ENCODE results near the gene SRM.

DNA sequence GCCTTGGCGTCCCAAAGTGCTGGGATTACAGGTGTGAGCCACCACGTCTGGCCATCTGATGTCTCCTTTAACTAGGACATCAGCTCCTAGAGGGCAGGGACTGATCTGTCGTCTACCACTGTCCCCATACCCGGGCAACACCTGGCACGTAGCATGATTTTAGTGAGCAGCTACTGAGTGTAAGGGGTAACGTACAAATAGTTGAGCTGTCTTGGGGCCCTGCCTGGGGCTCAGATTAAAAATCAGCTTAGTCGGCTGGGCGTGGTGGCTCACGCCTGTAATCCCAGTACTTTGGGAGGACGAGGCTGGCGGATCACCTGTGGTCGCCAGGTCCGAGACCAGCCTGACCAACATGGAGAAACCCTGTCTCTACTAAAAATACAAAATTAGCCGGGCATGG lies 1.8 kb downstream of the SRM start:
- TF ChIP-seq, protein P1, sequence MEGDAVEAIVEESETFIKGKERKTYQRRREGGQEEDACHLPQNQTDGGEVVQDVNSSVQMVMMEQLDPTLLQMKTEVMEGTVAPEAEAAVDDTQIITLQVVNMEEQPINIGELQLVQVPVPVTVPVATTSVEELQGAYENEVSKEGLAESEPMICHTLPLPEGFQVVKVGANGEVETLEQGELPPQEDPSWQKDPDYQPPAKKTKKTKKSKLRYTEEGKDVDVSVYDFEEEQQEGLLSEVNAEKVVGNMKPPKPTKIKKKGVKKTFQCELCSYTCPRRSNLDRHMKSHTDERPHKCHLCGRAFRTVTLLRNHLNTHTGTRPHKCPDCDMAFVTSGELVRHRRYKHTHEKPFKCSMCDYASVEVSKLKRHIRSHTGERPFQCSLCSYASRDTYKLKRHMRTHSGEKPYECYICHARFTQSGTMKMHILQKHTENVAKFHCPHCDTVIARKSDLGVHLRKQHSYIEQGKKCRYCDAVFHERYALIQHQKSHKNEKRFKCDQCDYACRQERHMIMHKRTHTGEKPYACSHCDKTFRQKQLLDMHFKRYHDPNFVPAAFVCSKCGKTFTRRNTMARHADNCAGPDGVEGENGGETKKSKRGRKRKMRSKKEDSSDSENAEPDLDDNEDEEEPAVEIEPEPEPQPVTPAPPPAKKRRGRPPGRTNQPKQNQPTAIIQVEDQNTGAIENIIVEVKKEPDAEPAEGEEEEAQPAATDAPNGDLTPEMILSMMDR (IDR thresholded peaks at IDR 0.05), result no peak
- no peak for TF ChIP-seq ZFX (IDR thresholded peaks at IDR 0.05; ENCODE audit: borderline replicate concordance)
